Loucy (cell line): ENCODE data around the gene DHX16.
A peak's percentile ranks its signal among the peaks of the same experiment; 100 is the strongest.
"Not testable (repeated sequence)": the region's sequence is repeated elsewhere in the genome, so short reads cannot be mapped to it uniquely, and the experiment has no call there.

Experiments used
- H2AFZ ChIP-seq: fragments of 200-600 bp; sonication (generic); 2 replicates; pipeline ENCODE4 v1.6.0; 2016; ENCODE audit warnings: antibody characterized with exemption, mild to moderate bottlenecking, low read length, moderate library complexity
- H3F3A ChIP-seq: fragments of 200-600 bp; 2 replicates; pipeline ENCODE4 v1.6.0; 2016; ENCODE audit warnings: antibody characterized with exemption, low read depth, mild to moderate bottlenecking
- H3K27me3 ChIP-seq: fragments of 200-600 bp; sonication (generic); 2 replicates; pipeline ENCODE4 v1.6.1; 2014; ENCODE audit warnings: low read length, mild to moderate bottlenecking; ENCODE audit not compliant: insufficient read depth, poor library complexity, severe bottlenecking
- H3K36me3 ChIP-seq: fragments of 200-600 bp; sonication (generic); 2 replicates; pipeline ENCODE4 v1.6.1; 2016; ENCODE audit warnings: low read length; ENCODE audit not compliant: insufficient read depth
- H3K4me1 ChIP-seq: fragments of 200-600 bp; sonication (generic); 2 replicates; pipeline ENCODE4 v1.5.1; 2014; ENCODE audit warnings: low read length, mild to moderate bottlenecking; ENCODE audit not compliant: insufficient read depth, poor library complexity, severe bottlenecking
- H3K4me2 ChIP-seq: fragments of 200-600 bp; sonication (generic); 2 replicates; pipeline ENCODE4 v1.6.0; 2014; ENCODE audit warnings: antibody characterized with exemption, low read length, low read depth, mild to moderate bottlenecking; ENCODE audit not compliant: poor library complexity, severe bottlenecking
- H3K4me3 ChIP-seq: fragments of 200-600 bp; sonication (generic); 2 replicates; pipeline ENCODE4 v1.5.1; 2014; ENCODE audit warnings: low read length, mild to moderate bottlenecking, mixed read lengths; ENCODE audit not compliant: poor library complexity, severe bottlenecking
- H3K79me2 ChIP-seq: fragments of 200-600 bp; sonication (generic); 2 replicates; pipeline ENCODE4 v1.6.1; 2014; ENCODE audit warnings: low read length; ENCODE audit not compliant: insufficient read depth
- H3K9ac ChIP-seq: fragments of 200-600 bp; sonication (generic); 2 replicates; pipeline ENCODE4 v1.6.0; 2014; ENCODE audit warnings: mild to moderate bottlenecking, low read depth, low read length, moderate library complexity; ENCODE audit not compliant: poor library complexity, severe bottlenecking
- H3K9me2 ChIP-seq: fragments of 200-600 bp; sonication (generic); replicated peaks from 2 replicates; pipeline ENCODE4 v1.6.1; 2016; ENCODE audit warnings: low read depth, low read length, mixed read lengths
- H3K9me3 ChIP-seq: fragments of 200-600 bp; sonication (generic); 2 replicates; pipeline ENCODE4 v1.6.1; 2014; ENCODE audit warnings: mild to moderate bottlenecking, antibody characterized with exemption, low read length, low read depth; ENCODE audit not compliant: insufficient read depth
- H4K20me1 ChIP-seq: fragments of 200-600 bp; sonication (generic); 2 replicates; pipeline ENCODE4 v1.6.0; 2014; ENCODE audit warnings: antibody characterized with exemption, low read length, mild to moderate bottlenecking; ENCODE audit not compliant: insufficient read depth, poor library complexity, severe bottlenecking
- EZH2phosphoT487 ChIP-seq: fragments of 200-600 bp; IDR thresholded peaks from 2 replicates; pipeline ENCODE4 v1.6.1; 2018; ENCODE audit warnings: antibody characterized with exemption, mild to moderate bottlenecking, moderate library complexity, borderline replicate concordance
- TF ChIP-seq, protein P1 (sequence below): fragments of 200-600 bp; sonication (generic); conservative IDR thresholded peaks from 2 replicates; pipeline ENCODE4 v1.5.1; 2014; ENCODE audit warnings: mild to moderate bottlenecking, antibody characterized with exemption, low read length

Gene DHX16

DNA sequence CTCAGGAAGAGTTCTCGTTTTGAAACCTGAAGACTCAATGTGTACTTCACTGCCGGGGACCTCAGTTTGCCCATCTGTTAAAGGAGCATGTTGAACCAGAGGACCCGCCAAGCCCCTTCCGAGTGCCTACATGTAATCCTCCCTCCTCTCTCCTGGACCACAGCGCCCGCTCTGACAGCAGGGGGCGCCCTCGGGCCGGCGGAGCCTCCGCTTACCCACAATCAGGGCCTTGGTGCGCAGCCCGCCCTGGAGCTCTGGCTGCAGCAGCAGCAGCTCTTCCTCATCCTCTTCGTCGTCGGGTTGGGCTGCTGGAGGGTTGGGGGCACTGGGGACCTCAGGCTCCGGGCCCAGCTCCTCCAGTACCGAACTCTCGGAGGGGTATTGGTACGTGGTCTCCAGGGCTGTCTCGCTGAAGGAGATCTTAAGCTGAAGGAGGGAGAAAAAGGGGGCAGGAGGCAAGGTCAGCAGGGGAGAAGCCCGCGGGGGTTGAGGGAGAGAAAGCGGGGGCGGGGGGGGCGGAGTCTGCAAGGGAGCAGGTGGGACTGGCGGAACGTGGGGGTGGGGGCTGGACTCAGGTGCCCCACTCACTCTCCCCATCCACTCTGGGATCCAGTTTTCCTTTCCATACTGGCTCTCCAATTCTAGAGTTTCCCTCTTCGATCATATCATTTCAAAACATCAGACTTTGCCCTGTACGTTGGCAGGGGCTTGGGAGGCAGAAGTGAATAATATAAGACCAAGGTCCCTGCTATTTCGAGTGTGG, 6.3 kb upstream of the DHX16 start:
- Histone ChIP-seq H3K9me2 (no peaks in the 10 kb centered on the region), H3K4me1 (peaks cover 29% of the 10 kb centered on the region), H3K79me2 (peaks cover 73% of the 10 kb centered on the region), H2AFZ (no peak overlapping the region), H3F3A (peaks cover 13% of the 10 kb centered on the region), H3K36me3 (peaks cover 30% of the 10 kb centered on the region; the same call in 1 of the 2 replicates), H3K4me3 (peak overlapping the region; percentile 97), H3K9me3 (no peaks in the 10 kb centered on the region), H3K9ac (peak overlapping the region; percentile 96), H3K27me3 (no peaks in the 10 kb centered on the region), H4K20me1 (peaks cover 59% of the 10 kb centered on the region), H3K4me2 (peak overlapping the region; percentile 94)
- TF ChIP-seq, protein P1, sequence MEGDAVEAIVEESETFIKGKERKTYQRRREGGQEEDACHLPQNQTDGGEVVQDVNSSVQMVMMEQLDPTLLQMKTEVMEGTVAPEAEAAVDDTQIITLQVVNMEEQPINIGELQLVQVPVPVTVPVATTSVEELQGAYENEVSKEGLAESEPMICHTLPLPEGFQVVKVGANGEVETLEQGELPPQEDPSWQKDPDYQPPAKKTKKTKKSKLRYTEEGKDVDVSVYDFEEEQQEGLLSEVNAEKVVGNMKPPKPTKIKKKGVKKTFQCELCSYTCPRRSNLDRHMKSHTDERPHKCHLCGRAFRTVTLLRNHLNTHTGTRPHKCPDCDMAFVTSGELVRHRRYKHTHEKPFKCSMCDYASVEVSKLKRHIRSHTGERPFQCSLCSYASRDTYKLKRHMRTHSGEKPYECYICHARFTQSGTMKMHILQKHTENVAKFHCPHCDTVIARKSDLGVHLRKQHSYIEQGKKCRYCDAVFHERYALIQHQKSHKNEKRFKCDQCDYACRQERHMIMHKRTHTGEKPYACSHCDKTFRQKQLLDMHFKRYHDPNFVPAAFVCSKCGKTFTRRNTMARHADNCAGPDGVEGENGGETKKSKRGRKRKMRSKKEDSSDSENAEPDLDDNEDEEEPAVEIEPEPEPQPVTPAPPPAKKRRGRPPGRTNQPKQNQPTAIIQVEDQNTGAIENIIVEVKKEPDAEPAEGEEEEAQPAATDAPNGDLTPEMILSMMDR, result peak; percentile 98
- TF ChIP-seq EZH2phosphoT487, result no peak

DNA sequence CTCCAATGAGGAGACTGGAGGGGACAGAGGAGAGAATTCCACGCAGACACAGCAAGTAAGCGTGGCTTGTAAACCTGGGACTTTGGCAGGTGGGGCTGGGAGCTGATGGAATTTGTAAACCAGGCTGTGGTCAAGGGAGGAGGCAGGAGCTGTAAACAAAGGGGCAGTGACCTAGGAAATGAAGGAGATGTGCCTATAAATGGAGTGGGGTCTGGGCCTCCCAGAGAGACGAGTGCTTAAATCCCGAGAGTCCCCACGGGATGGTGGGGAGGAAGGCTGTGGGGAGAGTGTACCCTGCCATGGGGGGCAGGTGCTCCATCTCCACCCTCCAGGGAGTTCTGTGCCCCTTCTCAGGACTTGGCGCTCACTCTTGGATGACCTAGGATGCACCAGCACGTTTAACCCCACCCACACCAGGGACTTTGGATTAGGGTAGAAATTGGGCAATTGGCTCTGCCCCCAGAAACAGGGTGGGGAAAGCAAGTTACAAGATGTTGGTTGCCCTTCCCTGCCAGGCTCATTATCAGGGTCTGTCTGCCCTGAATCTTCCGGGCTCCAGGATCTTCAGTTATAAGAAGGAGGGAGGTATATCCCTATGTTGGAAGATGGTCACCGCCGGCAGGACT, 4.0 kb upstream of the DHX16 start:
- Histone ChIP-seq H3K79me2 (peaks cover 63% of the 10 kb centered on the region), H4K20me1 (peaks cover 59% of the 10 kb centered on the region), H3K9me3 (no peaks in the 10 kb centered on the region), H3K36me3 (peaks cover 30% of the 10 kb centered on the region; the same call in 1 of the 2 replicates), H3K4me3 (no peak overlapping the region), H3K9ac (no peak overlapping the region), H3K9me2 (no peaks in the 10 kb centered on the region), H2AFZ (no peak overlapping the region), H3K27me3 (no peaks in the 10 kb centered on the region), H3K4me2 (no peak overlapping the region), H3K4me1 (peaks cover 20% of the 10 kb centered on the region), H3F3A (peaks cover 10% of the 10 kb centered on the region; the same call in 1 of the 2 replicates)
- TF ChIP-seq EZH2phosphoT487, result no peak
- TF ChIP-seq, protein P1, result no peak

DNA sequence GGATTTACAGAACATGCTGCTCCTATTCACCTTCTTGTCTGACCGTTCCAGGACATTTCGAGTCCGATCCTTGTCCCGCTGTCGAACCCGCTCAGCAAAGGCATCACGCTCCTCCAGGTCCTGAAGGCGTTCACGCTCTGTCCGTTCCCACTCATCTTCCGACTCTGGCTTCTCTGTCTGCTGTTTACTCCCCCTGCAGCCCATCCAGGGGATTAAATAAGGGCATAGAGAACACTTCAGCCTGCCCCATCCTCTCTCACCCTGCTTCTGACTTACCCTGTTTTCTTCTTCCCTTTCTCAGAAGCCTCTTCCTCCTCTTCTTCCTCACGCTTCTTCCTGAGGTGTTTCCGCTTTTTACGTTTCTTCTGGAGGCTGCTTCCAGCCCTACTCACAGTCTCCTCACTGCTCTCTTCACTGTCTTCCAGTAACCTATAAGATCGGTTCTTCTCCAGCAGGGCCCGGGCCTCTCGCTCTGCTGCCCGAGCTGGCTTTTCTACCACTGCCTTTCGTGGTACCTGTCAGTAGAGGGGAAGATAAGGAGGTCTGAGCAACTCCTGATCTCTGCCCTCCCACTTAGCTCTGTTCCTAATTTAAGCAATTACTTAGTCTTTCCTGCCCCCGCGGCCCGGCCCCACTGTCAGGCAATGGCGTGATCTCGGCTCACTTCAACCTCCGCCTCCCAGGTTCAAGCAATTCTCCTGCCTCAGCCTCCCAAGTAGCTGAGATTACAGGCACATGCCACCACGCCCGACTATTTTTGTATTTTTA, 1.9 kb downstream of the DHX16 start:
- H3K79me2 ChIP-seq, result peaks cover 20% of the 10 kb centered on the region
- no peak overlapping the region for H3K4me3 ChIP-seq
- TF ChIP-seq EZH2phosphoT487, result no peak
- TF ChIP-seq, protein P1, result peak; percentile 46; the same call in 1 of the 2 replicates
- H3K4me2 ChIP-seq, result peak overlapping the region; percentile 96
- no peaks in the 10 kb centered on the region for H3K9me2 ChIP-seq
- H3F3A ChIP-seq, result peaks cover 5% of the 10 kb centered on the region; the same call in 1 of the 2 replicates
- peaks cover 5% of the 10 kb centered on the region for H3K4me1 ChIP-seq
- no peaks in the 10 kb centered on the region for H3K9me3 ChIP-seq
- H3K36me3 ChIP-seq, result peaks cover 7% of the 10 kb centered on the region; the same call in 1 of the 2 replicates
- H3K9ac ChIP-seq, result peak overlapping the region; percentile 92
- no peaks in the 10 kb centered on the region for H3K27me3 ChIP-seq
- H4K20me1 ChIP-seq, result peaks cover 12% of the 10 kb centered on the region
- no peak overlapping the region for H2AFZ ChIP-seq

DNA sequence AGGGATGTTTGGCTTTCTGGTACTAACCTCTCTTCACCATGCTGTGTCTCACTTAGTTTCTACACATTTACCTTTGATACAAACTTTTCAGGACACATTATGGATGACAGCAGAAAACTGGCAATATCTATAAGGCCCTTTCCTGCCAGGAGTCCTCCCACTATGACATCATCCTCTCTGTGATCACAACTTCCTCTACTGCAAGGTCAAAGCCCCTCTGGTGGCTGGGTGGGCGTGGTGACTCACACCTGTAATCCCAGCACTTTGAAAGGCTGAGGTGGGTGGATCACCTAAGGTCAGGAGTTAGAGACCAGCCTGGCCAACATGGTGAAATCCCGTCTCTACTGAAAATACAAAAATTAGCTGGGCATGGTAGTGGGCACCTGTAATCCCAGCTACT, 6.5 kb downstream of the DHX16 start:
- H3K9ac ChIP-seq, H3K79me2 ChIP-seq, H3K27me3 ChIP-seq, H3K4me1 ChIP-seq, H4K20me1 ChIP-seq, H2AFZ ChIP-seq, H3K9me2 ChIP-seq, H3F3A ChIP-seq, H3K4me3 ChIP-seq, H3K4me2 ChIP-seq, H3K9me3 ChIP-seq: not testable (repeated sequence)
- H3K36me3 ChIP-seq, result peaks cover 31% of the 10 kb centered on the region; the same call in 1 of the 2 replicates
